Glomerular endothelial cell (primary cell): ENCODE measurements around the gene HMGA1. TPM values are rescaled to one million over a fixed set of nuclear protein-coding genes. Genes with fewer than 3 reads are reported as not detected.

ENCODE experiments used
- DNase-seq: peaks from one replicate; pipeline ENCODE4 v3.0.0-alpha.2; 2011; ENCODE audit warnings: low read depth, low spot score; ENCODE audit errors: extremely low read depth
- total RNA-seq: library from RNA; depleted of rRNA; stranded (reverse); fragments of >200 nt; gene quantifications from 2 replicates; pipeline ENCODE4 v1.2.3, GENCODE V29; 2015

The HMGA1 gene
- total RNA-seq, 1 donor from 2014 or later, result 327 TPM

- peak; percentile 72 for DNase-seq
Measured at GRCh38 chr6:34223956-34224940, 12.4 kb upstream of the HMGA1 start.

GRCh38 chr6:34225551-34225950 is 11.1 kb upstream of the HMGA1 start:
- DNase-seq, result no peak

- DNase-seq, result no peak
Measured at GRCh38 chr6:34226066-34226465, 10.6 kb upstream of the HMGA1 start.

GRCh38 chr6:34226731-34227586 is 9.7 kb upstream of the HMGA1 start:
- no peak for DNase-seq

- no peak for DNase-seq
Measured at GRCh38 chr6:34227761-34228421, 8.8 kb upstream of the HMGA1 start.

GRCh38 chr6:34229877-34230276 is 6.8 kb upstream of the HMGA1 start:
- no peak for DNase-seq

GRCh38 chr6:34230653-34231371 is 5.9 kb upstream of the HMGA1 start:
- DNase-seq, result no peak

- DNase-seq, result no peak
Measured at GRCh38 chr6:34231566-34232336, 4.9 kb upstream of the HMGA1 start.

- DNase-seq, result no peak
Measured at GRCh38 chr6:34232901-34233300, 3.8 kb upstream of the HMGA1 start.

GRCh38 chr6:34233867-34234266 is 2.8 kb upstream of the HMGA1 start:
- no peak for DNase-seq

- no peak for DNase-seq
Measured at GRCh38 chr6:34234667-34235306, 1.9 kb upstream of the HMGA1 start.

GRCh38 chr6:34235307-34236130 is 1.2 kb upstream of the HMGA1 start:
- DNase-seq, result no peak

- DNase-seq, result no peak
Measured at GRCh38 chr6:34236131-34236442, 586 bp upstream of the HMGA1 start.

- DNase-seq, result no peak
Measured at GRCh38 chr6:34237316-34237721, 646 bp downstream of the HMGA1 start.

GRCh38 chr6:34237722-34238584 is 1.3 kb downstream of the HMGA1 start:
- DNase-seq, result no peak

- no peak for DNase-seq
Measured at GRCh38 chr6:34238585-34239499, 2.2 kb downstream of the HMGA1 start.

- DNase-seq, result no peak
Measured at GRCh38 chr6:34239500-34239825, 2.8 kb downstream of the HMGA1 start.
